Measurements from ENCODE around the gene MMP2.

DNA sequence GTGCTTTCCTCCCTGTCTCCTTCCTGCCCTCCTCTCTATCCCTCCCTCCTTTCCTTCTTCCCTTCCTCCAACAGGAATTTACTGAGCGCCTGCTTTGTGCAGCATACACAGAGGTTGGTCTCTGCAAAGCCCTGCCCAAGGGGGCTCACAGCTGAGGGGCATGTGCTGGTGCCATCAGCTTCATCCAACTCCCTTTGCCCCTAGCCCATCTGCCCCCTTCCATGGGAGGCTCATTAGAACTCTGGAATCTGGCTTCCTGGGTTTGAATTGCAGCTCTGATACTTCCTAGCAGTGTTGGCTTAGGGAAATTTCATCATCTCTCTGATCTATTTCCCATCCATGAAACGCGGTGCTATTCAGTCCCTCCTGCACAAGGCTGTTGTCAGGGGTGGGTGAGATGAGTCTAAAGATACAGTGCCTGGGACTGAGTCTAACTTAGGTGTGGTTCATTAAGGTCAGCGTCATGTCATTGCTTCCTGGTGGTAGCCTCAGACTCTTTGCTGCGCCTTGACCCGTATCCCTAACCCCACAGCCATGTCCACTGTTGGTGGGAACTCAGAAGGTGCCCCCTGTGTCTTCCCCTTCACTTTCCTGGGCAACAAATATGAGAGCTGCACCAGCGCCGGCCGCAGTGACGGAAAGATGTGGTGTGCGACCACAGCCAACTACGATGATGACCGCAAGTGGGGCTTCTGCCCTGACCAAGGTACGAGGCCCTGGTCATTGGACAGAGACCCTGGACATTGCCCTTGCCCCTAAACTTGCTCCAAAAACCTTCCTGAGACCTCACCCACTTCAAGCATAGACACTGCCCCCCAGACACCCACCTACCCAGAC, 10.3 kb downstream of the MMP2 start:
- TF ChIP-seq, protein P1, sequence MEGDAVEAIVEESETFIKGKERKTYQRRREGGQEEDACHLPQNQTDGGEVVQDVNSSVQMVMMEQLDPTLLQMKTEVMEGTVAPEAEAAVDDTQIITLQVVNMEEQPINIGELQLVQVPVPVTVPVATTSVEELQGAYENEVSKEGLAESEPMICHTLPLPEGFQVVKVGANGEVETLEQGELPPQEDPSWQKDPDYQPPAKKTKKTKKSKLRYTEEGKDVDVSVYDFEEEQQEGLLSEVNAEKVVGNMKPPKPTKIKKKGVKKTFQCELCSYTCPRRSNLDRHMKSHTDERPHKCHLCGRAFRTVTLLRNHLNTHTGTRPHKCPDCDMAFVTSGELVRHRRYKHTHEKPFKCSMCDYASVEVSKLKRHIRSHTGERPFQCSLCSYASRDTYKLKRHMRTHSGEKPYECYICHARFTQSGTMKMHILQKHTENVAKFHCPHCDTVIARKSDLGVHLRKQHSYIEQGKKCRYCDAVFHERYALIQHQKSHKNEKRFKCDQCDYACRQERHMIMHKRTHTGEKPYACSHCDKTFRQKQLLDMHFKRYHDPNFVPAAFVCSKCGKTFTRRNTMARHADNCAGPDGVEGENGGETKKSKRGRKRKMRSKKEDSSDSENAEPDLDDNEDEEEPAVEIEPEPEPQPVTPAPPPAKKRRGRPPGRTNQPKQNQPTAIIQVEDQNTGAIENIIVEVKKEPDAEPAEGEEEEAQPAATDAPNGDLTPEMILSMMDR (IDR thresholded peaks at IDR 0.05) = no peak
- TF ChIP-seq POLR2A (IDR thresholded peaks at IDR 0.05; ENCODE audit: low read depth) (no peak), POLR2AphosphoS5 (IDR thresholded peaks at IDR 0.05) (no peak), EP300 (IDR thresholded peaks at IDR 0.05) (no peak)

Measured in esophagus muscularis mucosa (tissue), 4 donors.